Measurements from ENCODE around the gene ZBTB21.

GRCh38 chr21:41950941-41951351 is 59.2 kb downstream of the ZBTB21 start:
- no peak for TF ChIP-seq POLR2AphosphoS5 (IDR thresholded peaks at IDR 0.05; ENCODE audit: low read depth, low read length)
- no peak for TF ChIP-seq TAF1 (IDR thresholded peaks at IDR 0.05; ENCODE audit: borderline replicate concordance, insufficient read depth, low read length)
- no peak for TF ChIP-seq REST (IDR thresholded peaks at IDR 0.05; ENCODE audit: insufficient read depth in 1 of 2, low read depth in 2 of 2, low read length in 2 of 2)
- TF ChIP-seq SIN3A (IDR thresholded peaks at IDR 0.05; ENCODE audit: borderline replicate concordance, insufficient read depth, low read length) = no peak

Data from PFSK-1 (cell line).